Loucy (cell line): ENCODE measurements around the gene WDR17.
"Not testable (repeated sequence)": the region's sequence is repeated elsewhere in the genome, so short reads cannot be mapped to it uniquely, and the experiment has no call there.

Experiments used
- H2AFZ ChIP-seq: fragments of 200-600 bp; sonication (generic); 2 replicates; pipeline ENCODE4 v1.6.0; 2016; ENCODE audit warnings: antibody characterized with exemption, mild to moderate bottlenecking, low read length, moderate library complexity
- H3F3A ChIP-seq: fragments of 200-600 bp; 2 replicates; pipeline ENCODE4 v1.6.0; 2016; ENCODE audit warnings: antibody characterized with exemption, low read depth, mild to moderate bottlenecking
- H3K27me3 ChIP-seq: fragments of 200-600 bp; sonication (generic); 2 replicates; pipeline ENCODE4 v1.6.1; 2014; ENCODE audit warnings: low read length, mild to moderate bottlenecking; ENCODE audit not compliant: insufficient read depth, poor library complexity, severe bottlenecking
- H3K36me3 ChIP-seq: fragments of 200-600 bp; sonication (generic); 2 replicates; pipeline ENCODE4 v1.6.1; 2016; ENCODE audit warnings: low read length; ENCODE audit not compliant: insufficient read depth
- H3K4me1 ChIP-seq: fragments of 200-600 bp; sonication (generic); 2 replicates; pipeline ENCODE4 v1.5.1; 2014; ENCODE audit warnings: low read length, mild to moderate bottlenecking; ENCODE audit not compliant: insufficient read depth, poor library complexity, severe bottlenecking
- H3K4me2 ChIP-seq: fragments of 200-600 bp; sonication (generic); 2 replicates; pipeline ENCODE4 v1.6.0; 2014; ENCODE audit warnings: antibody characterized with exemption, low read length, low read depth, mild to moderate bottlenecking; ENCODE audit not compliant: poor library complexity, severe bottlenecking
- H3K4me3 ChIP-seq: fragments of 200-600 bp; sonication (generic); 2 replicates; pipeline ENCODE4 v1.5.1; 2014; ENCODE audit warnings: low read length, mild to moderate bottlenecking, mixed read lengths; ENCODE audit not compliant: poor library complexity, severe bottlenecking
- H3K79me2 ChIP-seq: fragments of 200-600 bp; sonication (generic); 2 replicates; pipeline ENCODE4 v1.6.1; 2014; ENCODE audit warnings: low read length; ENCODE audit not compliant: insufficient read depth
- H3K9ac ChIP-seq: fragments of 200-600 bp; sonication (generic); 2 replicates; pipeline ENCODE4 v1.6.0; 2014; ENCODE audit warnings: mild to moderate bottlenecking, low read depth, low read length, moderate library complexity; ENCODE audit not compliant: poor library complexity, severe bottlenecking
- H3K9me2 ChIP-seq: fragments of 200-600 bp; sonication (generic); replicated peaks from 2 replicates; pipeline ENCODE4 v1.6.1; 2016; ENCODE audit warnings: low read depth, low read length, mixed read lengths
- H3K9me3 ChIP-seq: fragments of 200-600 bp; sonication (generic); 2 replicates; pipeline ENCODE4 v1.6.1; 2014; ENCODE audit warnings: mild to moderate bottlenecking, antibody characterized with exemption, low read length, low read depth; ENCODE audit not compliant: insufficient read depth
- H4K20me1 ChIP-seq: fragments of 200-600 bp; sonication (generic); 2 replicates; pipeline ENCODE4 v1.6.0; 2014; ENCODE audit warnings: antibody characterized with exemption, low read length, mild to moderate bottlenecking; ENCODE audit not compliant: insufficient read depth, poor library complexity, severe bottlenecking
- EZH2phosphoT487 ChIP-seq: fragments of 200-600 bp; IDR thresholded peaks from 2 replicates; pipeline ENCODE4 v1.6.1; 2018; ENCODE audit warnings: antibody characterized with exemption, mild to moderate bottlenecking, moderate library complexity, borderline replicate concordance
- TF ChIP-seq, protein P1 (sequence below): fragments of 200-600 bp; sonication (generic); conservative IDR thresholded peaks from 2 replicates; pipeline ENCODE4 v1.5.1; 2014; ENCODE audit warnings: mild to moderate bottlenecking, antibody characterized with exemption, low read length

Gene WDR17

DNA sequence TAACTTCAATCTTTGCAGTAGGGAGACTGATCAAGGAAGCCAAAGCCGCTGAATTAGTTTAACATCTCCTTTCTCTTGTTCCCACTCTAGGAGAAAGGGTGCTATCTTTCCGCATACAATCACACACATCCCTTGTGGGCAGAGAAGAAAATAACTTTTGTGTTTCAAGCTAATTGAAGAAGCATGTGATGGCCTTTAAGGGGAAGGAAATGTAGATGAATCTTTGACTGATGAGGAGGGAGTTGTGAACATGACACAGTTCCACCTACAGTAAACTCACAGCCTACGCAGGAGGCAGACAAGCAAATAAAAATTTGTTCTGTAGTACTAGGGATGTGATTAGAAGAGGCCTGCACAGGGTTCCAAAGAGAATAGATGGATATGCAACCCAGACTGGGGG lies 144.5 kb downstream of the WDR17 start:
- Histone ChIP-seq H3K9me3 (no peaks in the 10 kb centered on the region), H4K20me1 (no peaks in the 10 kb centered on the region), H3K9ac (no peak overlapping the region), H2AFZ (no peak overlapping the region), H3K27me3 (no peaks in the 10 kb centered on the region), H3K9me2 (no peaks in the 10 kb centered on the region), H3K79me2 (no peaks in the 10 kb centered on the region), H3K4me3 (no peak overlapping the region), H3F3A (no peaks in the 10 kb centered on the region), H3K4me1 (no peaks in the 10 kb centered on the region), H3K36me3 (no peaks in the 10 kb centered on the region), H3K4me2 (no peak overlapping the region)
- no peak for TF ChIP-seq EZH2phosphoT487
- TF ChIP-seq, protein P1, sequence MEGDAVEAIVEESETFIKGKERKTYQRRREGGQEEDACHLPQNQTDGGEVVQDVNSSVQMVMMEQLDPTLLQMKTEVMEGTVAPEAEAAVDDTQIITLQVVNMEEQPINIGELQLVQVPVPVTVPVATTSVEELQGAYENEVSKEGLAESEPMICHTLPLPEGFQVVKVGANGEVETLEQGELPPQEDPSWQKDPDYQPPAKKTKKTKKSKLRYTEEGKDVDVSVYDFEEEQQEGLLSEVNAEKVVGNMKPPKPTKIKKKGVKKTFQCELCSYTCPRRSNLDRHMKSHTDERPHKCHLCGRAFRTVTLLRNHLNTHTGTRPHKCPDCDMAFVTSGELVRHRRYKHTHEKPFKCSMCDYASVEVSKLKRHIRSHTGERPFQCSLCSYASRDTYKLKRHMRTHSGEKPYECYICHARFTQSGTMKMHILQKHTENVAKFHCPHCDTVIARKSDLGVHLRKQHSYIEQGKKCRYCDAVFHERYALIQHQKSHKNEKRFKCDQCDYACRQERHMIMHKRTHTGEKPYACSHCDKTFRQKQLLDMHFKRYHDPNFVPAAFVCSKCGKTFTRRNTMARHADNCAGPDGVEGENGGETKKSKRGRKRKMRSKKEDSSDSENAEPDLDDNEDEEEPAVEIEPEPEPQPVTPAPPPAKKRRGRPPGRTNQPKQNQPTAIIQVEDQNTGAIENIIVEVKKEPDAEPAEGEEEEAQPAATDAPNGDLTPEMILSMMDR: no peak

DNA sequence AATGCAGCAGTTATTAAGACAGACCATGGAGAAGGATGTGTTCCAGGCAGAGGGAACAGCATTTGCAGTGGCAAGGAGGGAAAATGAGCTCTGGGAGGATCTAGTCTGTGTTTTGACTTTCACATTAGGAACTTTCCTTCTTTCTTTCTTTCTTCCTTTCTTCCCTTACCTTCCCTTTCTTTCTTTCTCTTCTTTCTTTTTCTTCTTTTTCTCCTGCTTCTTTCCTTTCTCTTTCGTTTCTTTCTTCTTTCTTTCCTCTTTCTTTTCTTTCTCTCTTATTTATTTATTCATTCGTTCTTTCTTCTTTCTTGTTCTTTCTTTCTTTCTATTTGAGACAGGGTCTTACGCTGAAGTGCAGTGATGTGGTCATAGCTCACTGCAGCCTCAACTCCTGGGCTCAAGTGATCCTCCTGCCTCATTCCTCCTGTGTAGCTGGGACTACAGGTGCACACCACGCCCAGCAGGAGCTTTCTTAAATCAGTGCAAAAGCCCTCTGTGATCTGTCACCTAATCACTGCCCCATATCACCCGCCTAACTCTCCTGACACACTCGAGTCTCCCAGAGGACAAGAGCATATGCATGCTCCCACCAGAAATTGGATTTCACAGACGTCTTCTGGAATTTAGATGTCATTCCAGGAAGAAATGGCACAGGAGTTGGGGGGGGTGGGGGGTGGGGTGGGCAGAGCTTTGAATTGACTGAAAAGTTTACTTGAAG lies 145.1 kb downstream of the WDR17 start:
- H3K4me1 ChIP-seq: no peaks in the 10 kb centered on the region
- H3K4me2 ChIP-seq: no peak overlapping the region
- H3K79me2 ChIP-seq: no peaks in the 10 kb centered on the region
- H2AFZ ChIP-seq: no peak overlapping the region
- no peaks in the 10 kb centered on the region for H3K36me3 ChIP-seq
- no peaks in the 10 kb centered on the region for H3K27me3 ChIP-seq
- H3K9ac ChIP-seq: no peak overlapping the region
- H3K9me2 ChIP-seq: no peaks in the 10 kb centered on the region
- H3K4me3 ChIP-seq: no peak overlapping the region
- H4K20me1 ChIP-seq: no peaks in the 10 kb centered on the region
- TF ChIP-seq EZH2phosphoT487: no peak
- TF ChIP-seq, protein P1: no peak
- H3F3A ChIP-seq: no peaks in the 10 kb centered on the region
- H3K9me3 ChIP-seq: no peaks in the 10 kb centered on the region

DNA sequence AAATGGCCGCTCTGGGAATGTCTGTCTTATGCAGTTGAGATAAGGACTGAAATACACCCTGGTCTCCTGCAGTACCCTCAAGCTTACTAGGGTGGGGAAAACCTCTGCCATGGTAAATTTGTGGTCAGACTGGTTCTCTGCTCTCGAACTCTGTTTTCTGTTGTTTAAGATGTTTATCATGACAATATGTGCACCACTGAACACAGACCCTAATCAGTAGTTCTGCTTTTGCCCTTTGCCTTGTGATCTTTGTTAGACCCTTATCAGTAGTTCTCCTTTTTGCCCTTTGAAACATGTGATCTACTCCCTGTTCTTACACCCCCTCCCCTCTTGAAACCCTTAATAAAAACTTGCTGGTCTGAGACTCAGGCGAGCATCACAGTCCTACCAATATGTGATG lies 146.7 kb downstream of the WDR17 start:
- H3K9me2 ChIP-seq, H3K9me3 ChIP-seq, H3K4me1 ChIP-seq, H3K4me2 ChIP-seq, H3K9ac ChIP-seq, H3F3A ChIP-seq, H3K36me3 ChIP-seq, H2AFZ ChIP-seq, H3K4me3 ChIP-seq, H3K27me3 ChIP-seq, H3K79me2 ChIP-seq, H4K20me1 ChIP-seq: not testable (repeated sequence)

DNA sequence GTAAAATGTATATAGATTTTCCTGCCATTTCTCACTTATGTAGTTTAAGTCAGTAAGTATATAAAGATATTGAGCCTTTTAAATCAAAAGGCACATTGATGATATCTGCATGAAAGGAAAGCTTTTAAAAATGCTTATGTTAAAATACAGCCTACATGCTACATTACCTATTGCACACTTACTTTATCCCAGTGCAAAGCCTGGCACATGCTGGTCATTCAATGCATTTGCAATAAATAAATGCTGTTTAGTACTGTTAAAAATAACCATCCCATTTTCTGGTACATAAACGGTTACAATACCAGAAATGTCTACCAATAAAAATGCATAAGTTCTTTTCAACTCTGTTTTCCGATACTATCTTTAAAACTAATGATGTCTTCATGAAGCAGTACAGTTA lies 151.9 kb downstream of the WDR17 start:
- H3K4me3 ChIP-seq: no peak overlapping the region
- no peak overlapping the region for H2AFZ ChIP-seq
- TF ChIP-seq, protein P1: no peak
- TF ChIP-seq EZH2phosphoT487: no peak
- no peak overlapping the region for H3K9ac ChIP-seq
- H4K20me1 ChIP-seq: no peaks in the 10 kb centered on the region
- H3K27me3 ChIP-seq: no peaks in the 10 kb centered on the region
- no peaks in the 10 kb centered on the region for H3F3A ChIP-seq
- H3K36me3 ChIP-seq: no peaks in the 10 kb centered on the region
- H3K4me2 ChIP-seq: no peak overlapping the region
- no peaks in the 10 kb centered on the region for H3K9me2 ChIP-seq
- H3K4me1 ChIP-seq: no peaks in the 10 kb centered on the region
- no peaks in the 10 kb centered on the region for H3K9me3 ChIP-seq
- H3K79me2 ChIP-seq: no peaks in the 10 kb centered on the region
